ENCODE measurements around the gene ATXN10.

Gene ATXN10

DNA sequence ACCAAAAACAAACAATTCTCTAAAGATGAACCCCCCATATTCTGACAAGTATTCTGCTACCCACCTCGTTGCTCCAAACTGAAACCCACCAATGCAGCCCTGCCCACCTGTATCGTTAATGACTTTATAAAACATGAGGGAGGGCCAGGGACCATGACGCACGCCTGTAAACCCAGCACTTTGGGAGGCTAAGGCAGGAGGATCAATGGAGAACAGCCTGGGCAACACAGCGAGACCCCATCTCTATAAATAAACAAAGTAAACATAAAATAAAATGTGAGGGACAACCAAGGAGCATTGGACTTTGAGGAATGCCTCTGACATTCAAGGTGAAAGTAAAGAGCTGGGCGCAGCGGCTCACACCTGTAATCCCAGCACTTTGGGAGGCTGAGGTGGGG, 39.8 kb upstream of the ATXN10 start:
- no peaks in the 10 kb centered on the region for H3K4me1 ChIP-seq (ENCODE audit: control insufficient read depth in 1 of 2, insufficient read depth in 2 of 2, low read length in 2 of 2)
- H3K4me3 ChIP-seq (ENCODE audit: low read depth in 1 of 2, low read length in 2 of 2) = no peak overlapping the region
- H3K36me3 ChIP-seq (ENCODE audit: control insufficient read depth in 1 of 2, insufficient read depth in 2 of 2, low read length in 2 of 2) = no peaks in the 10 kb centered on the region
- H3K27me3 ChIP-seq (ENCODE audit: low read depth, low read length) = peaks cover 5% of the 10 kb centered on the region
- no peak overlapping the region for H3K27ac ChIP-seq (ENCODE audit: low read length)
- H3K9me3 ChIP-seq (ENCODE audit: control insufficient read depth in 1 of 2, low read length in 2 of 2) = no peaks in the 10 kb centered on the region

DNA sequence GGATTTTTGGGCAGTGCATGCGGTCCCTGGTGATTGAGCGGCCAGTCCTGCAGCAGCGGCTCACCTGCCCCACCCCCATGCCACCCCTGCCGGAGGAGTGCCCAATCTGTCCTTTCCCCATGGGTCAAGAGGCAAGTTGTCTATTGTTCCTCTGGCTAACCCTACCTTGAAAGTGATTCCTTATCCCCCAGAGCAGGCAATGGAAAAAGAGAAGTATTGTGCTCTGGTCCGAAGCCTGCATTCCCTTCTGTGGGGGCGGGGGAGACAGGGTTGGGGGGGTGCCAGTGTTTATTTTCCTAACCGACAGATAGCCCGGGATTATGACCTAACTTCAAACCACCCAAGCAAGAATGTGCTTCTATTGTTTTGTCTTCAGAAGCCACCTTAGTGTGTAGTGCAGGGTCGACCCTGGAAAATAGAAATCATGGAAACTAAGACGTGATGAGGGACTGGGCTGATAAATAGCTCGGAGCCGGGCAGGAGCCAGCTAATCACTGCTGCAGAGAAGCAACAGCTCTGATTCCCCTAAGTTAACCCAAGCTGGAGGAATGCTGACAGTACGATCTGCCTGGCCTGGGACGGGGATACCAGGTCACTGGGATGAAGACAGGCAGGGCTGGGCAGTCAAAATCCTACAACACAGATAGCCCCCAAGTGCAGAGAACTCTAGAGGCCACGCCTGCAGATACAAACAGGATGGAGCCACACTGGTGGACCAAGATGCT, 38.7 kb upstream of the ATXN10 start:
- Histone ChIP-seq H3K4me1 (ENCODE audit: control insufficient read depth in 1 of 2, insufficient read depth in 2 of 2, low read length in 2 of 2) (no peaks in the 10 kb centered on the region), H3K27ac (ENCODE audit: low read length) (no peak overlapping the region), H3K36me3 (ENCODE audit: control insufficient read depth in 1 of 2, insufficient read depth in 2 of 2, low read length in 2 of 2) (no peaks in the 10 kb centered on the region), H3K27me3 (ENCODE audit: low read depth, low read length) (peaks cover 5% of the 10 kb centered on the region), H3K9me3 (ENCODE audit: control insufficient read depth in 1 of 2, low read length in 2 of 2) (no peaks in the 10 kb centered on the region), H3K4me3 (ENCODE audit: low read depth in 1 of 2, low read length in 2 of 2) (no peak overlapping the region)

DNA sequence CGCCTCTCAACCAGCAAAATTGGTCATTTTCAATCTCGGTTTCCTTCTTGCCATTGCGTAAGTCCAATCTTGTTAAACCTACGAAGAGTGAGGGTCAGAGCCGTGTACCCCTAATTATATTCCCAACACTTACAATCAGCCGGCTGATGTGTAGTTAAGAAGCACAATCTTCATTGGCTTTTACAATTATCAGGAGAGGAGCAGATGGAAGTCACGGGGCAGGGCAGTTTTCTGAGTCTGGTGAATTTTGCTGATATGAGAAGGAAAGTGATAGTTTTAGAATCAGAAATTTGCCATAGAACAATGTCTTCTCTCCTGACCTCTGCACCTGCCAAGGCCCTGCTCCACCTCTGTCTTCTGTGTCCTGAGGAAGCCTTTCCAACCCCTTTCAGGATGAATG, 35.0 kb upstream of the ATXN10 start:
- no peak overlapping the region for H3K4me3 ChIP-seq (ENCODE audit: low read depth in 1 of 2, low read length in 2 of 2)
- H3K9me3 ChIP-seq (ENCODE audit: control insufficient read depth in 1 of 2, low read length in 2 of 2) = no peaks in the 10 kb centered on the region
- no peaks in the 10 kb centered on the region for H3K4me1 ChIP-seq (ENCODE audit: control insufficient read depth in 1 of 2, insufficient read depth in 2 of 2, low read length in 2 of 2)
- H3K27ac ChIP-seq (ENCODE audit: low read length) = no peak overlapping the region
- no peaks in the 10 kb centered on the region for H3K36me3 ChIP-seq (ENCODE audit: control insufficient read depth in 1 of 2, insufficient read depth in 2 of 2, low read length in 2 of 2)
- H3K27me3 ChIP-seq (ENCODE audit: low read depth, low read length) = peaks cover 5% of the 10 kb centered on the region

DNA sequence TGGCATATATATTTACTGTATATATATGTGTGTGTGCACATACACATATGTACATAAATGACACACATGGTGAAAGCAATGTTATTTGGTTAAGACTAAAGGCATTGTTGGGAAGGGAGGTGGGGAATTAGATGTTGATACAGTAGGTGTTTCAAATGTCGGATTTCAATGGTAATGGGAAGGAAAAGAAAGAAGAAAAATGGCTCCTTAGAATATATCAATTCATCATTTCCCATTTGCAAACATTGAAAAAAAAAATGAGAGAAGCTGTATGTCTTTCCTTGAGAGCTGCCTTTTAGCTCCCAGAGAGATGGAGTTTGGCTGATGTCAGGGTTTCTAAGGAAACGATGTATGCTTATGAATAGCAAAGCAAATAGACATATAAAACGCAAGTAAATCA, 33.4 kb upstream of the ATXN10 start:
- no peaks in the 10 kb centered on the region for H3K9me3 ChIP-seq (ENCODE audit: control insufficient read depth in 1 of 2, low read length in 2 of 2)
- H3K36me3 ChIP-seq (ENCODE audit: control insufficient read depth in 1 of 2, insufficient read depth in 2 of 2, low read length in 2 of 2) = no peaks in the 10 kb centered on the region
- no peak overlapping the region for H3K4me3 ChIP-seq (ENCODE audit: low read depth in 1 of 2, low read length in 2 of 2)
- no peaks in the 10 kb centered on the region for H3K4me1 ChIP-seq (ENCODE audit: control insufficient read depth in 1 of 2, insufficient read depth in 2 of 2, low read length in 2 of 2)
- peaks cover under 1% of the 10 kb centered on the region for H3K27me3 ChIP-seq (ENCODE audit: low read depth, low read length)
- H3K27ac ChIP-seq (ENCODE audit: low read length) = no peak overlapping the region

DNA sequence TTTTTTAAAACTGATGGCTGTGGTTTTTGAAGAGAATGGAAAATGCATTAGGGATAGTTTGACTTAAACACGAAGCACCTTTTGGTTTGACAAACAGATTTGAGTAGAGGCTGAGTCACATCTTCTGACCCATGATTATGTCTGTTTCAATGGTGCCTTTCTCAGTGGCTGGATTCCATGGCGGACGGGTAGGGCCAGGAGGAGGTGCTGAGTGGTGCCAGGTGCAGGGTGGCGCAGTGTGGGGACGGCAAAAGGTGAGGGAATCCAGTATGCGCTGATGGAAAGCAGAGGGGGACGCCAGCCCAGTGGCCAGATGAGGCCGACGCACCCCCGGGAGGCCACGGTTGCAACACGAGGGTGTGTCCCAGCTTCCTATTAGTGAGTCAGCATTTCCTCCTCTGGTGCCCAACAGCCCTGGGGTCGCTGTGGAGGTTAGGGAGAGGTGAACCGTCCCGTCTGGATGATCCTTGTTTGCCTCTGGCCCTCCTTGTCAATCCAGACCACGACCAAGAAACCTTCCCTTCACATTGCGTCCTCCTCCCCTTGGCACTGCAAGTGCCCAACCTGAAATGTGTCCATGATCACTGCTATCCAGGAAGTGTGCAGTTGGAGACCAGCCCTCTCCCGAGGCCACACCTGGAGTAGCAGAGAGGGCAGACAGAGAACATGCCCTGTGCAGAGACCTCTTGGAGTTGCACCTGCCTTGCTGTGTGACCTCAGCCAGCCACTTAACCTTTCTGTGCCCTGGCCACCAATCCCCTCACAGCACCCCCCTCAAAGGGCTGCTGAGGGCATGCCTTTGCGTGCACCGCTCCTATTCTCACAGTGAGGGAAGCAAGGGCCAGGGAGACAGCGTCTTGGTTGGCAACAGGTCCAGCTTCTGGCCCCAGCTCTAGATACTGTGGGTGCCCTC, 32.5 kb upstream of the ATXN10 start:
- Histone ChIP-seq H3K36me3 (ENCODE audit: control insufficient read depth in 1 of 2, insufficient read depth in 2 of 2, low read length in 2 of 2) (no peaks in the 10 kb centered on the region), H3K9me3 (ENCODE audit: control insufficient read depth in 1 of 2, low read length in 2 of 2) (no peaks in the 10 kb centered on the region), H3K27me3 (ENCODE audit: low read depth, low read length) (no peaks in the 10 kb centered on the region), H3K27ac (ENCODE audit: low read length) (no peak overlapping the region), H3K4me1 (ENCODE audit: control insufficient read depth in 1 of 2, insufficient read depth in 2 of 2, low read length in 2 of 2) (no peaks in the 10 kb centered on the region), H3K4me3 (ENCODE audit: low read depth in 1 of 2, low read length in 2 of 2) (no peak overlapping the region)

DNA sequence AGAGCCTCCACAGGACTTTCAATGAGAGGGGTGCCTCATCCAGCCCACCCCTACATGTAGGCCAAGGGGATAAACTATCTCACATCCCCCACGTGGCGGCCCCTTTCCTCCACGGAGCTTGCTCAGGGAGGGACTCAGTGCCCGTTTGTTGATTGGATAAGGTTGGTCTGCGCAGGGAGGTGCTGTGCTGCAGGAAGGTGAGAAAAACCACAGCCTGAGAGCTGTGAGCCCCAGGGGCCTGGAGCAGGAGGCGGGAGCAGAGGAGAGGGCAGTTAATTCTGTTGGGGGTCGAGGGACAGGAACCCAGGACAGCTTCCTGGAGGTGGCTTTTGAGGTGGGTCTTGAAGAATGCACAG, 31.9 kb upstream of the ATXN10 start:
- Histone ChIP-seq H3K4me1 (ENCODE audit: control insufficient read depth in 1 of 2, insufficient read depth in 2 of 2, low read length in 2 of 2) (no peaks in the 10 kb centered on the region), H3K27me3 (ENCODE audit: low read depth, low read length) (peaks cover 1% of the 10 kb centered on the region), H3K27ac (ENCODE audit: low read length) (no peak overlapping the region)

DNA sequence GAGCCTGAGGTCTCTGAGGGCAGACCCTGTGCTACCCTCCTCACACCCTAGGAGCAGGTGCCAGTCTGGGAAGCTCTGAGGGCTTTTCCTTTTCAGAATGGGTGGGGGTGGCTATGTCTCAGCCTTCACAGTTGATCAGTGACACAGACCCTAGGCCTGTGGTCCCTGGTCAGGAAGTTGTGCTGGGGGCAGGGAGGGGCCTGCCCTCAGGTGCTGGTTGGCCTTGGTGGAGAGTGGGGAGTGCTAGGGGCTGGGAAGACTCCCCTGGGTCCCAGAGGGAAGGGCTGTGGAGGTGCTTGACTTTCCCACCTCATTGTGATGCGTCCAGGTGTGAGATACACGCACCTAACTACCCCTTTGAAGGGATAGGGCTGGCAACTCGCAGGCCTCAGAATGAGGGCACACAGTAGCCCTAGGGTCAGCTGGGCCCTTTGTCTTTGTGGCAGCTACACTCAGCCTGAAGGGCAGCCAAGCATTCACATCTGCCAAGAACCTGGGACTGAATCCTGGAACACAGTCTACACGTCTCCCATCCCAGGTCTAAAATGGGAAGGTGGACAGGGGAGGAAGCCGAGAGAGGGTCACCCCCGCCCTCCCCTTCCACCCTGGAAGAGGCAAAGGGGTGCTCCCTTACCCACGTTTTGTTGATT, 31.2 kb upstream of the ATXN10 start:
- Histone ChIP-seq H3K27ac (ENCODE audit: low read length) (no peak overlapping the region), H3K4me1 (ENCODE audit: control insufficient read depth in 1 of 2, insufficient read depth in 2 of 2, low read length in 2 of 2) (peaks cover 0 to 3% of the 10 kb centered on the region in 2 donors), H3K36me3 (ENCODE audit: control insufficient read depth in 1 of 2, insufficient read depth in 2 of 2, low read length in 2 of 2) (no peaks in the 10 kb centered on the region), H3K9me3 (ENCODE audit: control insufficient read depth in 1 of 2, low read length in 2 of 2) (no peaks in the 10 kb centered on the region), H3K27me3 (ENCODE audit: low read depth, low read length) (peaks cover 8% of the 10 kb centered on the region), H3K4me3 (ENCODE audit: low read depth in 1 of 2, low read length in 2 of 2) (no peak overlapping the region)

More for the DNA sequence above, 31.9 kb upstream of the ATXN10 start:
- no peak overlapping the region for H3K4me3 ChIP-seq (ENCODE audit: low read depth in 1 of 2, low read length in 2 of 2)
- H3K36me3 ChIP-seq (ENCODE audit: control insufficient read depth in 1 of 2, insufficient read depth in 2 of 2, low read length in 2 of 2) = no peaks in the 10 kb centered on the region
- no peaks in the 10 kb centered on the region for H3K9me3 ChIP-seq (ENCODE audit: control insufficient read depth in 1 of 2, low read length in 2 of 2)

DNA sequence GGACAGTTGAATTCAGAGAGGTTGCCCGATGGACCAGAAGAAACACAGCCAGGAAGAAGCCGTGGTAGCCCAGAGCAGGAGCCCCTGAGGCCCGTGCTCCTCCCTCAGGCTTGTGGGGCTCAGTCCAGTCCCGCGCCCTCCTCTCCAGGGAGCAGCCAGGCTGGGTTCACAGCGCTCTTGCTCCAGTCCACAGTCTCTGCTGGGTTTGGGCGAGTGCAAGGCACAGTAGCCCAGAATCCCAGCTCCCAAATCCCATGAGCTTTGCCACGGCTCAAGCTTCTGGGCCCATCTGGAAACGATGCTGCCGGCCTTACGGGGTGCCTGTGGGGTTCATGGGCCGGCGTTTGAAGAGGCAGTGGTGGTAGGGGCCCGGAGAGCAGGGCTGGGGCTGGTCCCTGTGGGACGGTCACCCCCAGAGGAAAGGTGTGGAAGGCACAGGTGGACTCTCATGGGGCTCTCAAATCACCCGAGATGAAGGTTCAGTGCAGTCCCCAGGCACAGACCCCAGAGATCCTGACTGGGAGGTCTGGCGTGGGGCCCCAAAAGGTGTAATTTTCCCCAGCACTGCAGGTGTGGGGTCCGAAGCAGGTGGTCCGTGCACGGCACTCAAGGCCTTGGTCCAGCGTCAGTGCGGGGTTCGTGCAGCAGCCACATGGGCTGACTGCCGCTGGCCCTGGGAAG, 30.6 kb upstream of the ATXN10 start:
- Histone ChIP-seq H3K27me3 (ENCODE audit: low read depth, low read length) (peaks cover 8% of the 10 kb centered on the region), H3K4me3 (ENCODE audit: low read depth in 1 of 2, low read length in 2 of 2) (no peak overlapping the region), H3K36me3 (ENCODE audit: control insufficient read depth in 1 of 2, insufficient read depth in 2 of 2, low read length in 2 of 2) (no peaks in the 10 kb centered on the region), H3K9me3 (ENCODE audit: control insufficient read depth in 1 of 2, low read length in 2 of 2) (no peaks in the 10 kb centered on the region), H3K27ac (ENCODE audit: low read length) (no peak overlapping the region), H3K4me1 (ENCODE audit: control insufficient read depth in 1 of 2, insufficient read depth in 2 of 2, low read length in 2 of 2) (peaks cover 0 to 8% of the 10 kb centered on the region in 2 donors)

DNA sequence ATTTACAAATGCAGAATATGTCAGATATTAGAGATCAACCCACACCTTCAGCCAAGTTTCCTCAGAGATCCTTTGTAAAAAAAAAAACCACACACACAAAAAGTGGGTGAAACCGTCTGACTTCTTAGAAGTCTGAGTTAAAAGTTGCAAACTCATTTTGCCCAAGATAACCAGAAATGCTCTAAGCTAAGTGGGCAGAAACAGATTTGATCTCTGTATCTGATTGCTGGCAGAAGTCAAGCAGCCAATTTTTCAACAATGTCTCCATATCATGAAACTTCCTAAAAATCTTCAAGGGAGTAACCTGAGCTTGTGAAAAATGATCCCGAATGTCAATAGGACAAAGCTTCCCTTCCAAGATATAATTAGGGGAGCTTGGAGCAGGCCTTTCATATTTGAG, 28.6 kb upstream of the ATXN10 start:
- Histone ChIP-seq H3K4me1 (ENCODE audit: control insufficient read depth in 1 of 2, insufficient read depth in 2 of 2, low read length in 2 of 2) (peaks cover 0 to 8% of the 10 kb centered on the region in 2 donors), H3K27ac (ENCODE audit: low read length) (no peak overlapping the region), H3K9me3 (ENCODE audit: control insufficient read depth in 1 of 2, low read length in 2 of 2) (no peaks in the 10 kb centered on the region), H3K27me3 (ENCODE audit: low read depth, low read length) (peaks cover 8% of the 10 kb centered on the region), H3K4me3 (ENCODE audit: low read depth in 1 of 2, low read length in 2 of 2) (no peak overlapping the region), H3K36me3 (ENCODE audit: control insufficient read depth in 1 of 2, insufficient read depth in 2 of 2, low read length in 2 of 2) (no peaks in the 10 kb centered on the region)

DNA sequence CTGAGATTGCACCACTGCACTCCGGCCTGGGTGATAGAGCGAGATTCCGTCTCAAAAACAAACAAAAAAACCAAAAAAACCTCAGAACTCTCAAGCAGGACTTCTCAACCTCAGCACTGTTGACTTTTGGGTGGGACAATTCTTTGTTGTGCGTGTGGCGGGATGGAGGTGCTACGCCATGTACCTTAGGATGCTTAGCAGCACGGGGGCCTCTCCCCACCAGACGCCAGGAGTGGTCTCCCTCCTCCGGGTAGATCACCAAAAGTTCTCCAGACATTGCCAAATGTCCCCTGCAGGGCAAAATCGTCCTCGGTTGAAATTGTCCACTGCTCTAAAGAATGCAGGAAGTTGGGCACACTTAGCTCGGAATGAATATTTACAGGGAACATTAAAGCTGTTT, 26.9 kb upstream of the ATXN10 start:
- Histone ChIP-seq H3K9me3 (ENCODE audit: control insufficient read depth in 1 of 2, low read length in 2 of 2) (no peaks in the 10 kb centered on the region), H3K4me3 (ENCODE audit: low read depth in 1 of 2, low read length in 2 of 2) (no peak overlapping the region), H3K4me1 (ENCODE audit: control insufficient read depth in 1 of 2, insufficient read depth in 2 of 2, low read length in 2 of 2) (peaks cover 0 to 8% of the 10 kb centered on the region in 2 donors), H3K36me3 (ENCODE audit: control insufficient read depth in 1 of 2, insufficient read depth in 2 of 2, low read length in 2 of 2) (no peaks in the 10 kb centered on the region), H3K27ac (ENCODE audit: low read length) (no peak overlapping the region), H3K27me3 (ENCODE audit: low read depth, low read length) (peaks cover 8% of the 10 kb centered on the region)

DNA sequence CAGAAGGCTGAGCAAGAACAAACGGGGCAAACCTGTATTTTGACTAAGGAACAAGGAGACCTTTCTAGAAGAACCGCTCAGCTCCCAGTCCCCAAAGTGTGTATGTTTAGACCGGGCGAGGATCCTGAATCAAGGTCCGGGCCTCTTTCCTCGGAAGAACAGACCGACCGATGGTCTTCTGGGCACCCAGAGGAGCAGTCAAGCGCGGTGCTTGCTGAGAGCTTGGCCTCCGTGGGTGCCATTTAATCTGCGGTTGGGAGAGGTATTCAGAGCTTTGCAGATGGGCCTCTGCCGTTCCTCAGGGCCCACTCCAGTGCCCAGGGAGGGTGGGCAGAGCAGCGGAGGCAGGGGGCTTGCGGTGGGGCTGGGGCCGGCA, 26.5 kb upstream of the ATXN10 start:
- Histone ChIP-seq H3K27me3 (ENCODE audit: low read depth, low read length) (peaks cover 8% of the 10 kb centered on the region), H3K4me1 (ENCODE audit: control insufficient read depth in 1 of 2, insufficient read depth in 2 of 2, low read length in 2 of 2) (peaks cover 0 to 8% of the 10 kb centered on the region in 2 donors), H3K27ac (ENCODE audit: low read length) (no peak overlapping the region), H3K36me3 (ENCODE audit: control insufficient read depth in 1 of 2, insufficient read depth in 2 of 2, low read length in 2 of 2) (no peaks in the 10 kb centered on the region), H3K4me3 (ENCODE audit: low read depth in 1 of 2, low read length in 2 of 2) (no peak overlapping the region), H3K9me3 (ENCODE audit: control insufficient read depth in 1 of 2, low read length in 2 of 2) (no peaks in the 10 kb centered on the region)

Data from muscle layer of duodenum (tissue), 2 donors.